GM23338 (cell line): ENCODE data around the gene IL16. TPM values are rescaled to one million over a fixed set of nuclear protein-coding genes. Genes with fewer than 3 reads are reported as not detected.

ENCODE experiments used
- ATAC-seq: fragments of 200-7000 bp; cut with Tn5 transposase; 3 replicates; pipeline ENCODE4 v1.9.1; 2020
- DNase-seq: peaks from one replicate; pipeline ENCODE4 v3.0.0-alpha.2; 2015; ENCODE audit warnings: low spot score
- H2AFZ ChIP-seq: fragments of 200-600 bp; sonication (generic); 2 replicates; pipeline ENCODE4 v1.8.0; 2016; ENCODE audit warnings: antibody characterized with exemption, mild to moderate bottlenecking, moderate library complexity
- H3F3A ChIP-seq: fragments of 200-600 bp; sonication (generic); replicated peaks from 2 replicates; pipeline ENCODE4 v1.8.0; 2017; ENCODE audit warnings: antibody characterized with exemption, mixed run types, low read depth
- H3K27ac ChIP-seq: fragments of 200-600 bp; sonication (generic); 2 replicates; pipeline ENCODE4 v1.6.1; 2016; ENCODE audit warnings: low read depth
- H3K27me3 ChIP-seq: fragments of 200-600 bp; sonication (generic); 2 replicates; pipeline ENCODE4 v1.8.0; 2016; ENCODE audit warnings: mild to moderate bottlenecking, mixed run types, moderate library complexity; ENCODE audit not compliant: insufficient read depth
- H3K36me3 ChIP-seq: fragments of 200-600 bp; sonication (generic); 2 replicates; pipeline ENCODE4 v1.8.0; 2016; ENCODE audit warnings: mild to moderate bottlenecking; ENCODE audit not compliant: insufficient read depth
- H3K4me1 ChIP-seq: fragments of 200-600 bp; sonication (generic); 2 replicates; pipeline ENCODE4 v1.8.0; 2016; ENCODE audit warnings: mild to moderate bottlenecking, moderate library complexity; ENCODE audit not compliant: insufficient read depth
- H3K4me2 ChIP-seq: fragments of 200-600 bp; sonication (generic); 2 replicates; pipeline ENCODE4 v1.7.1; 2017; ENCODE audit warnings: mixed run types
- H3K4me3 ChIP-seq: fragments of 200-600 bp; sonication (generic); 2 replicates; pipeline ENCODE4 v1.6.1; 2016; ENCODE audit warnings: mixed run types
- H3K79me2 ChIP-seq: fragments of 200-600 bp; sonication (generic); replicated peaks from 2 replicates; pipeline ENCODE4 v1.8.0; 2017; ENCODE audit warnings: mild to moderate bottlenecking; ENCODE audit not compliant: insufficient read depth
- H3K9me2 ChIP-seq: fragments of 200-600 bp; sonication (generic); 2 replicates; pipeline ENCODE4 v1.8.0; 2017; ENCODE audit not compliant: insufficient read depth
- H4K20me1 ChIP-seq: fragments of 200-600 bp; sonication (generic); replicated peaks from 2 replicates; pipeline ENCODE4 v1.8.0; 2017; ENCODE audit warnings: mild to moderate bottlenecking; ENCODE audit not compliant: insufficient read depth
- H3K27ac Mint-ChIP-seq: 2 replicates; pipeline ENCODE4 v1.8.0; 2020; ENCODE audit warnings: inconsistent platforms, mild to moderate bottlenecking, moderate library complexity, mixed read lengths
- H3K27me3 Mint-ChIP-seq: 3 replicates; pipeline ENCODE4 v1.8.0; 2022; ENCODE audit warnings: low read depth, mild to moderate bottlenecking, moderate library complexity, mixed read lengths, inconsistent platforms; ENCODE audit not compliant: insufficient read depth, poor library complexity
- H3K36me3 Mint-ChIP-seq: 3 replicates; pipeline ENCODE4 v1.8.0; 2021; ENCODE audit warnings: low read depth, mild to moderate bottlenecking, inconsistent platforms, moderate library complexity, mixed read lengths
- H3K4me1 Mint-ChIP-seq: 3 replicates; pipeline ENCODE4 v1.8.0; 2020; ENCODE audit warnings: mild to moderate bottlenecking, inconsistent platforms, mixed read lengths
- H3K4me3 Mint-ChIP-seq: 3 replicates; pipeline ENCODE4 v1.8.0; 2021; ENCODE audit warnings: moderate library complexity, mild to moderate bottlenecking, inconsistent platforms, mixed read lengths
- H3K9me3 Mint-ChIP-seq: 3 replicates; pipeline ENCODE4 v1.8.0; 2020; ENCODE audit warnings: moderate library complexity, mild to moderate bottlenecking, inconsistent platforms, mixed read lengths
- CREB1 ChIP-seq: fragments of 250-450 bp; sonication (Bioruptor Pico); IDR thresholded peaks from 2 replicates; pipeline ENCODE4 v1.5.0; 2020; ENCODE audit warnings: low read depth, mild to moderate bottlenecking, moderate library complexity
- CTCF ChIP-seq, 2 experiments: fragments of 200-600 bp in 1 of 2; sonication (generic) in 1 of 2; conservative IDR thresholded peaks; 2 replicates each; pipeline versions ENCODE4 v1.5.1 to v1.6.1; 2016 to 2017; ENCODE audit warnings: antibody characterized with exemption in 2 of 2, low read depth in 2 of 2, mild to moderate bottlenecking in 2 of 2, moderate library complexity in 1 of 2
- ETS1 ChIP-seq: IDR thresholded peaks from 2 replicates; pipeline ENCODE4 v1.6.1; 2016; ENCODE audit warnings: antibody characterized with exemption
- NANOG ChIP-seq: IDR thresholded peaks from 2 replicates; pipeline ENCODE4 v1.6.1; 2016; ENCODE audit warnings: antibody characterized with exemption, borderline replicate concordance
- STAT1 ChIP-seq: IDR thresholded peaks from one replicate; pipeline ENCODE4 v1.6.1; 2016; ENCODE audit warnings: antibody characterized with exemption; ENCODE audit not compliant: unreplicated experiment
- ZNF114 ChIP-seq: fragments of 250-450 bp; sonication (Bioruptor Pico); IDR thresholded peaks from 2 replicates; pipeline ENCODE4 v1.5.0; 2020; ENCODE audit warnings: mild to moderate bottlenecking, moderate library complexity
- ZNF331 ChIP-seq: fragments of 250-450 bp; sonication (Bioruptor Pico); IDR thresholded peaks from 2 replicates; pipeline ENCODE4 v1.5.0; 2020; ENCODE audit warnings: low read depth, mild to moderate bottlenecking, moderate library complexity
- ZNF462 ChIP-seq: fragments of 250-450 bp; sonication (Bioruptor Pico); IDR thresholded peaks from 2 replicates; pipeline ENCODE4 v1.5.0; 2020; ENCODE audit warnings: mild to moderate bottlenecking, moderate library complexity
- polyA plus RNA-seq: library from polyadenylated mRNA; unstranded; fragments of >200 nt; fragmentation: Nextera tagmentation; extraction: Ambion mirVana; gene quantifications from 2 replicates; pipeline ENCODE4 v1.2.1, GENCODE V29; 2016
- total RNA-seq: library from RNA; depleted of rRNA; stranded (reverse); fragments of >200 nt; shearing (Covaris generic); gene quantifications from 2 replicates; pipeline ENCODE4 v1.2.3, GENCODE V29; 2014

IL16 gene
- total and polyA plus RNA-seq, 2 experiments from 2014 or later, result 0.29 TPM; not detected in 1

GRCh38 chr15:81211376-81211775, 14.7 kb downstream of the IL16 start:
- TF ChIP-seq ZNF331 (no peak), ZNF114 (no peak), STAT1 (no peak), ETS1 (no peak), ZNF462 (no peak), NANOG (no peak), CTCF (conservative IDR thresholded peaks at IDR 0.05; ENCODE audit: low read depth in 2 of 2) (no peak), CREB1 (CRISPR knock-in tag) (no peak)
- no peaks in the 10 kb centered on the region for H4K20me1 ChIP-seq
- peaks cover 10% of the 10 kb centered on the region for H3K36me3 Mint-ChIP-seq
- no peak for DNase-seq
- H3K4me2 ChIP-seq, result no peak overlapping the region
- H3K27me3 ChIP-seq, result no peaks in the 10 kb centered on the region
- no peak overlapping the region for H3K27ac Mint-ChIP-seq
- no peak overlapping the region for H3K27ac ChIP-seq
- ATAC-seq, result no peak
- H3K27me3 Mint-ChIP-seq, result peaks cover 7% of the 10 kb centered on the region
- H3K36me3 ChIP-seq, result no peaks in the 10 kb centered on the region
- peaks cover 7% of the 10 kb centered on the region; the same call in 1 of the 2 replicates for H3K9me2 ChIP-seq
- peaks cover 2% of the 10 kb centered on the region; the same call in 2 of the 3 replicates for H3K4me1 Mint-ChIP-seq
- H3K4me3 ChIP-seq, result no peak overlapping the region
- peaks cover 15% of the 10 kb centered on the region for H3K9me3 Mint-ChIP-seq
- H3F3A ChIP-seq, result no peaks in the 10 kb centered on the region
- no peak overlapping the region for H3K4me3 Mint-ChIP-seq
- no peak overlapping the region for H2AFZ ChIP-seq
- H3K79me2 ChIP-seq, result no peaks in the 10 kb centered on the region
- H3K4me1 ChIP-seq, result no peaks in the 10 kb centered on the region
